GM13976 (cell line): Measurements from ENCODE around the gene PRSS21.

Source experiments
- DNase-seq: peaks from one replicate; pipeline ENCODE4 v3.0.0; 2012; ENCODE audit warnings: low spot score
- CTCF ChIP-seq: IDR thresholded peaks from 2 replicates; pipeline ENCODE4 v1.5.1; 2012; ENCODE audit warnings: borderline replicate concordance, mild to moderate bottlenecking; ENCODE audit not compliant: insufficient read depth; ENCODE audit errors: extremely low read depth, missing control alignments, control extremely low read depth
- in situ Hi-C: fragments of 300-500 bp; cut with MboI; formaldehyde crosslinking; loops from one replicate; pipeline ENCODE4 v1.12.0; 2022; ENCODE audit warnings: low sequenced_read_pairs, mixed read lengths, inconsistent platforms; ENCODE audit not compliant: unreplicated experiment

Gene PRSS21

GRCh38 chr16:2825906-2826305 lies 8.9 kb downstream of the PRSS21 start:
- TF ChIP-seq CTCF, result no peak
- no peak for DNase-seq
- in situ Hi-C loops, result no loop called here

- no peak for DNase-seq
- in situ Hi-C loops, result no loop called here
- TF ChIP-seq CTCF, result no peak
Measured at GRCh38 chr16:2826591-2827373, 9.7 kb downstream of the PRSS21 start.

GRCh38 chr16:2827374-2827791 lies 10.3 kb downstream of the PRSS21 start:
- no peak for TF ChIP-seq CTCF
- no peak for DNase-seq
- in situ Hi-C loops, result no loop called here

GRCh38 chr16:2827831-2828520 lies 10.9 kb downstream of the PRSS21 start:
- in situ Hi-C loops, result no loop called here
- DNase-seq, result no peak
- no peak for TF ChIP-seq CTCF

- TF ChIP-seq CTCF, result no peak
- no peak for DNase-seq
- in situ Hi-C loops, result no loop called here
Measured at GRCh38 chr16:2828521-2828840, 11.4 kb downstream of the PRSS21 start.

- in situ Hi-C loops, result no loop called here
- TF ChIP-seq CTCF, result no peak
- no peak for DNase-seq
Measured at GRCh38 chr16:2828876-2829430, 11.9 kb downstream of the PRSS21 start.
